Caco-2 (cell line): ENCODE data around the gene CTDNEP1. TPM values are rescaled to one million over a fixed set of nuclear protein-coding genes. Genes with fewer than 3 reads are reported as not detected.
A peak's percentile ranks its signal among the peaks of the same experiment; 100 is the strongest.

Source experiments
- BruUV-seq: library from RNA; stranded (reverse); fragments of 400-500 nt; replicated peaks from 2 replicates; lab custom pipeline; 2021; lab: Mats Ljungman, UMichigan
- CTCF ChIA-PET: fragments of 300-600 bp; sonication (Branson Sonifier 250); formaldehyde crosslinking; loops from one replicate; lab custom pipeline; 2022; ENCODE audit warnings: antibody characterized with exemption; lab: Charles Lee
- POLR2A ChIA-PET: fragments of 300-600 bp; sonication (Branson Sonifier 250); formaldehyde crosslinking; loops from one replicate; lab custom pipeline; 2022; ENCODE audit warnings: antibody characterized with exemption; lab: Charles Lee
- DNase-seq, 2 experiments: peaks; one replicate each; pipeline versions ENCODE4 v3.0.0 to v3.0.0-alpha.2; 2020 to 2022
- H3K27me3 ChIP-seq: replicated peaks from 2 replicates; pipeline ENCODE4 v1.6.0; 2011; ENCODE audit warnings: low read length; ENCODE audit not compliant: control insufficient read depth, insufficient read depth
- H3K36me3 ChIP-seq: 2 replicates; pipeline ENCODE4 v1.5.1; 2011; ENCODE audit warnings: low read length; ENCODE audit not compliant: control insufficient read depth, insufficient read depth
- H3K4me1 ChIP-seq: fragments of 250-450 bp; sonication (Bioruptor Pico); 2 replicates; pipeline ENCODE4 v1.5.1; 2020; ENCODE audit warnings: mild to moderate bottlenecking
- H3K4me3 ChIP-seq: 2 replicates; pipeline ENCODE4 v1.5.1; 2011; ENCODE audit warnings: low read depth, mild to moderate bottlenecking, control low read depth, low read length
- H3K9me3 ChIP-seq: fragments of 250-450 bp; sonication (Bioruptor Pico); 2 replicates; pipeline ENCODE4 v1.5.1; 2020; ENCODE audit warnings: mild to moderate bottlenecking, moderate library complexity
- H3K27ac Mint-ChIP-seq: one replicate; pipeline ENCODE4 v1.8.0; 2022; ENCODE audit warnings: mixed read lengths; ENCODE audit not compliant: unreplicated experiment
- H3K27me3 Mint-ChIP-seq: one replicate; pipeline ENCODE4 v1.8.0; 2022; ENCODE audit warnings: mixed read lengths; ENCODE audit not compliant: insufficient read depth, unreplicated experiment
- H3K36me3 Mint-ChIP-seq: one replicate; pipeline ENCODE4 v1.8.0; 2022; ENCODE audit warnings: mild to moderate bottlenecking, mixed read lengths; ENCODE audit not compliant: insufficient read depth, unreplicated experiment
- H3K4me1 Mint-ChIP-seq: one replicate; pipeline ENCODE4 v1.8.0; 2022; ENCODE audit warnings: low read depth, mixed read lengths; ENCODE audit not compliant: unreplicated experiment
- H3K4me3 Mint-ChIP-seq: one replicate; pipeline ENCODE4 v1.8.0; 2022; ENCODE audit warnings: mild to moderate bottlenecking, moderate library complexity, mixed read lengths; ENCODE audit not compliant: unreplicated experiment
- H3K9me3 Mint-ChIP-seq: one replicate; pipeline ENCODE4 v1.8.0; 2022; ENCODE audit warnings: mixed read lengths; ENCODE audit not compliant: unreplicated experiment
- intact Hi-C: fragments of 100-400 bp; cut with micrococcal nuclease; formaldehyde crosslinking; loops from one replicate; pipeline ENCODE4 v1.10.0; 2022; ENCODE audit not compliant: unreplicated experiment
- total RNA-seq: library from RNA; stranded (reverse); gene quantifications from 2 replicates; pipeline ENCODE4 v1.2.3, GENCODE V29; 2022
- TF ChIP-seq, protein P1 (sequence below), 2 experiments: fragments of 200-600 bp in 1 of 2; IDR thresholded peaks; 1 replicate in 1 of 2; 2 replicates in 1 of 2; pipeline versions ENCODE4 v1.5.1 to v1.8.0; 2011 to 2022; ENCODE audit warnings: antibody characterized with exemption in 1 of 2, control low read depth in 1 of 2, inconsistent platforms in 1 of 2, low read depth in 1 of 2, low read length in 1 of 2, mild to moderate bottlenecking in 1 of 2, moderate library complexity in 1 of 2; ENCODE audit not compliant: insufficient read depth in 1 of 2, severe bottlenecking in 1 of 2, unreplicated experiment in 1 of 2

CTDNEP1 gene
- total RNA-seq, 1 experiment from 2014 or later, result 71.1 TPM

DNA sequence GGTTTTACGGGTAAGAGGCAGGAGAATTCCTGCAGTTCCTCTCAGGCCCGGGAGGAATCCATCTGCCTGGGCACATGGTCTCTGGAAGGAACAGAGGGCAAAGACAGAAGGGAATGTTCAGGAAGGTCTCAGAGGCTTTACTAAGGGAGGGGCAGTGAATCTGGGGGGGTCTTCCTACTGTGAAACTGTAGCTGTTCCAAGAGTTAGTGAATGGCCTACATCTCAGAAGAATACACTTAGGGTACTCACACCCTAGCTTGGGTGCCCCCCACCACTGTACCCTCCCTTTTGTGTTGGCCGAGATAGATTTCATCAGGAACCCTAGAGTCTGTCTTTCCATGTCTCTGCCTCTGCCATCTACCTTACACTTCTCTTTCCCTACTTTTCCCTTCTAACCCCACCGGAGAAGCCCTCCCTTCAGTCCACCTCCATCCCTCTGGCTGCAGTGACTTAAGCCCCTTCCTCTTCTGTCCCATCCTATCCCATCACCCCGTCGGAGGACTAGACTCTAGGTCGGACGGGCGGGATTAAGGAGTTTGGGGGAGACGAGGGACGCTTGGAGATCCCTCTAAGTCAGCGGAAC lies 32.2 kb downstream of the CTDNEP1 start:
- ChIA-PET CTCF (no interaction called here), POLR2A (interaction anchor here (0.5 to 2.3 kb wide), 3 partner anchors 15 to 146 kb away, joined by 3 to 6 read pairs (median 6); partner anchors contain the start of gene DVL2)
- peak overlapping the region; percentile 73 for H3K27ac Mint-ChIP-seq
- Histone ChIP-seq H3K27me3 (no peaks in the 10 kb centered on the region), H3K4me1 (peaks cover 10% of the 10 kb centered on the region), H3K36me3 (no peaks in the 10 kb centered on the region), H3K9me3 (no peaks in the 10 kb centered on the region), H3K4me3 (peak overlapping the region; percentile 80)
- intact Hi-C loops, result loop anchor here (1.0 kb wide), 1 partner anchor 28 kb away; no protein-coding TSS in a partner anchor
- no peaks in the 10 kb centered on the region for H3K9me3 Mint-ChIP-seq
- H3K27me3 Mint-ChIP-seq, result no peaks in the 10 kb centered on the region
- H3K36me3 Mint-ChIP-seq, result peaks cover 58% of the 10 kb centered on the region
- no TSS peak for BruUV-seq
- peaks cover 5% of the 10 kb centered on the region for H3K4me1 Mint-ChIP-seq
- H3K4me3 Mint-ChIP-seq, result peak overlapping the region; percentile 77
- DNase-seq, result no peak
- TF ChIP-seq, protein P1, sequence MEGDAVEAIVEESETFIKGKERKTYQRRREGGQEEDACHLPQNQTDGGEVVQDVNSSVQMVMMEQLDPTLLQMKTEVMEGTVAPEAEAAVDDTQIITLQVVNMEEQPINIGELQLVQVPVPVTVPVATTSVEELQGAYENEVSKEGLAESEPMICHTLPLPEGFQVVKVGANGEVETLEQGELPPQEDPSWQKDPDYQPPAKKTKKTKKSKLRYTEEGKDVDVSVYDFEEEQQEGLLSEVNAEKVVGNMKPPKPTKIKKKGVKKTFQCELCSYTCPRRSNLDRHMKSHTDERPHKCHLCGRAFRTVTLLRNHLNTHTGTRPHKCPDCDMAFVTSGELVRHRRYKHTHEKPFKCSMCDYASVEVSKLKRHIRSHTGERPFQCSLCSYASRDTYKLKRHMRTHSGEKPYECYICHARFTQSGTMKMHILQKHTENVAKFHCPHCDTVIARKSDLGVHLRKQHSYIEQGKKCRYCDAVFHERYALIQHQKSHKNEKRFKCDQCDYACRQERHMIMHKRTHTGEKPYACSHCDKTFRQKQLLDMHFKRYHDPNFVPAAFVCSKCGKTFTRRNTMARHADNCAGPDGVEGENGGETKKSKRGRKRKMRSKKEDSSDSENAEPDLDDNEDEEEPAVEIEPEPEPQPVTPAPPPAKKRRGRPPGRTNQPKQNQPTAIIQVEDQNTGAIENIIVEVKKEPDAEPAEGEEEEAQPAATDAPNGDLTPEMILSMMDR (IDR thresholded peaks at IDR 0.05; ENCODE audit: insufficient read depth in 1 of 2, low read depth in 1 of 2, low read length in 1 of 2, severe bottlenecking in 1 of 2, unreplicated experiment in 1 of 2), result no peak

DNA sequence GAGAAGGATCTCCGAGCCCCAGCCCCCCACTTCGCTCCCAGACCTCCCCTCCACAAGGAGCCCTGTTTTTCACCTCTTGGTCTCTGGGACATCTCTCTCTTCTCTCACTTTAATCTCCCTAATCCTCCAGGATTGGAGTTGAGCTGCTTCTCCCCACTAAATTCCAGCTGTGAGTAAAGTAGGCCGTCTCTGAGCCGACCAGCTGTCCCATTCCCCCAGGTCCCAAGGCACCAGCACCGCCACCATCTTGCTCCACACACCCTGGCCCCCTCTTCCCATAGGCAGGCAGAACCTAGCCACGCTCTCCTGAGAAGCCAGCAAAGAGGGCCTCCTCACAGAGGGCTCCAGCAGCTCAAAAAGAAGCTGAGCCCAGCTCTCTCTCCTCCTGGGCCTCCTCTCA lies 32.8 kb downstream of the CTDNEP1 start:
- Mint-ChIP-seq H3K4me3 (peak overlapping the region; percentile 77), H3K4me1 (peaks cover 5% of the 10 kb centered on the region), H3K9me3 (no peaks in the 10 kb centered on the region), H3K27me3 (no peaks in the 10 kb centered on the region), H3K27ac (no peak overlapping the region), H3K36me3 (peaks cover 60% of the 10 kb centered on the region)
- DNase-seq, result no peak
- Histone ChIP-seq H3K4me3 (no peak overlapping the region), H3K36me3 (no peaks in the 10 kb centered on the region), H3K4me1 (peaks cover 10% of the 10 kb centered on the region), H3K27me3 (no peaks in the 10 kb centered on the region), H3K9me3 (no peaks in the 10 kb centered on the region)
- POLR2A ChIA-PET, result interaction anchor here (2.3 kb wide), 1 partner anchor 16 kb away, joined by 6 read pairs; the partner anchor contains the start of gene DVL2
- no TSS peak for BruUV-seq
- TF ChIP-seq, protein P1 (IDR thresholded peaks at IDR 0.05; ENCODE audit: insufficient read depth in 1 of 2, low read depth in 1 of 2, low read length in 1 of 2, severe bottlenecking in 1 of 2, unreplicated experiment in 1 of 2), result no peak
- CTCF ChIA-PET, result no interaction called here
- intact Hi-C loops, result loop anchor here (1.0 kb wide), 1 partner anchor 27 kb away; no protein-coding TSS in a partner anchor

DNA sequence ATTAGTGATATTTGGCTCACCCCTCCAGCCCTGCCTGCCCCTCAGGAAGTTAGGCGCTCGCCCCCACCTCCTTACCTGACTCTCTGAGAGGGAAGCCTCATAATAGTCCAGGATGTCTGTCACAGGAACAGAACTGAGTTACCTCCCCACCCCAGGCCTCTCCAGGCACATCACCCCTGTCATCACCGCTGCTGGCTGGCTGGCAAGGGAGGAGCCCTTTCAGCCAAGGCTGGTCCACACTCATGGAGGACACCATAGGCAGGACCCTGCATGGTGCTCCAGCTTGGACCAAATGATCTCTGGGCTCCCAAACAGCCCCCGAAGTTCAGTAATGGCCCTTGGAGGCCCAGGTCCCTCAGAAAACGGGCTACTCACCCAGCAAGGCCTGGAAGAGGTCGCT lies 33.4 kb downstream of the CTDNEP1 start:
- Histone ChIP-seq H3K4me3 (no peak overlapping the region), H3K4me1 (peaks cover 10% of the 10 kb centered on the region), H3K36me3 (no peaks in the 10 kb centered on the region), H3K27me3 (no peaks in the 10 kb centered on the region), H3K9me3 (no peaks in the 10 kb centered on the region)
- no peak for DNase-seq
- no peak overlapping the region for H3K27ac Mint-ChIP-seq
- POLR2A ChIA-PET, result no interaction called here
- no peak overlapping the region for H3K4me3 Mint-ChIP-seq
- CTCF ChIA-PET, result no interaction called here
- BruUV-seq, result no TSS peak
- TF ChIP-seq, protein P1 (IDR thresholded peaks at IDR 0.05; ENCODE audit: insufficient read depth in 1 of 2, low read depth in 1 of 2, low read length in 1 of 2, severe bottlenecking in 1 of 2, unreplicated experiment in 1 of 2), result no peak
- H3K27me3 Mint-ChIP-seq, result no peaks in the 10 kb centered on the region
- intact Hi-C loops, result no loop called here
- no peaks in the 10 kb centered on the region for H3K9me3 Mint-ChIP-seq
- H3K36me3 Mint-ChIP-seq, result peaks cover 58% of the 10 kb centered on the region
- peaks cover 5% of the 10 kb centered on the region for H3K4me1 Mint-ChIP-seq
